ENCODE measurements around the gene HYAL1.

HYAL1 gene

GRCh38 chr3:50251220-50251619 lies 52.2 kb downstream of the HYAL1 start:
- Histone ChIP-seq H3K27me3 (ENCODE audit: control insufficient read depth, insufficient read depth, low read length) (no peaks in the 10 kb centered on the region), H3K9ac (ENCODE audit: low read depth, low read length) (no peak overlapping the region), H3K27ac (ENCODE audit: low read depth, low read length) (no peak overlapping the region), H3K4me3 (ENCODE audit: low read depth, low read length) (no peak overlapping the region), H3K4me1 (ENCODE audit: control insufficient read depth, insufficient read depth, low read length) (peaks cover 12% of the 10 kb centered on the region), H3K9me3 (ENCODE audit: control insufficient read depth, insufficient read depth, low read length) (no peaks in the 10 kb centered on the region), H3K36me3 (ENCODE audit: control insufficient read depth, insufficient read depth, low read length) (peaks cover 48% of the 10 kb centered on the region)

GRCh38 chr3:50250514-50250913 lies 52.9 kb downstream of the HYAL1 start:
- peaks cover 45% of the 10 kb centered on the region for H3K36me3 ChIP-seq (ENCODE audit: control insufficient read depth, insufficient read depth, low read length)
- H3K4me3 ChIP-seq (ENCODE audit: low read depth, low read length): no peak overlapping the region
- H3K27me3 ChIP-seq (ENCODE audit: control insufficient read depth, insufficient read depth, low read length): no peaks in the 10 kb centered on the region
- no peak overlapping the region for H3K9ac ChIP-seq (ENCODE audit: low read depth, low read length)
- H3K9me3 ChIP-seq (ENCODE audit: control insufficient read depth, insufficient read depth, low read length): no peaks in the 10 kb centered on the region
- H3K4me1 ChIP-seq (ENCODE audit: control insufficient read depth, insufficient read depth, low read length): peaks cover 18% of the 10 kb centered on the region
- no peak overlapping the region for H3K27ac ChIP-seq (ENCODE audit: low read depth, low read length)
